HEK293 (cell line): ENCODE results near the gene NDUFV2.

ENCODE experiments used
- BCL6B ChIP-seq: fragments of 450-650 bp; formaldehyde crosslinking; IDR thresholded peaks from 2 replicates; pipeline ENCODE4 v1.5.1; 2017; ENCODE audit warnings: missing biosample characterization, missing genetic modification characterization
- FEZF1 ChIP-seq: fragments of 450-650 bp; formaldehyde crosslinking; IDR thresholded peaks from 2 replicates; pipeline ENCODE4 v1.5.1; 2016; ENCODE audit warnings: missing biosample characterization, missing genetic modification characterization
- KLF16 ChIP-seq: fragments of 450-650 bp; formaldehyde crosslinking; IDR thresholded peaks from 2 replicates; pipeline ENCODE4 v1.5.1; 2017; ENCODE audit warnings: missing biosample characterization, missing genetic modification characterization
- PRDM10 ChIP-seq: fragments of 450-650 bp; formaldehyde crosslinking; IDR thresholded peaks from 2 replicates; pipeline ENCODE4 v1.5.1; 2016; ENCODE audit warnings: missing biosample characterization, missing genetic modification characterization
- PRDM4 ChIP-seq: fragments of 450-650 bp; formaldehyde crosslinking; IDR thresholded peaks from 2 replicates; pipeline ENCODE4 v1.5.1; 2017; ENCODE audit warnings: missing biosample characterization, missing genetic modification characterization
- WT1 ChIP-seq: fragments of 450-650 bp; formaldehyde crosslinking; IDR thresholded peaks from 2 replicates; pipeline ENCODE4 v1.5.1; 2016; ENCODE audit warnings: missing biosample characterization, missing genetic modification characterization
- ZNF19 ChIP-seq: fragments of 450-650 bp; formaldehyde crosslinking; IDR thresholded peaks from 2 replicates; pipeline ENCODE4; 2016; ENCODE audit warnings: missing biosample characterization, missing genetic modification characterization, low read depth
- ZNF23 ChIP-seq: fragments of 450-650 bp; formaldehyde crosslinking; IDR thresholded peaks from 2 replicates; pipeline ENCODE4 v1.5.1; 2016; ENCODE audit warnings: missing biosample characterization, missing genetic modification characterization, borderline replicate concordance
- ZNF248 ChIP-seq: fragments of 450-650 bp; formaldehyde crosslinking; IDR thresholded peaks from 2 replicates; pipeline ENCODE4 v1.5.1; 2017; ENCODE audit warnings: missing biosample characterization, missing genetic modification characterization
- ZNF266 ChIP-seq: fragments of 450-650 bp; formaldehyde crosslinking; IDR thresholded peaks from 2 replicates; pipeline ENCODE4 v1.5.1; 2016; ENCODE audit warnings: missing biosample characterization, missing genetic modification characterization, low read depth
- ZNF280D ChIP-seq: fragments of 450-650 bp; formaldehyde crosslinking; IDR thresholded peaks from 2 replicates; pipeline ENCODE4 v1.5.1; 2016; ENCODE audit warnings: missing biosample characterization, missing genetic modification characterization
- ZNF350 ChIP-seq: fragments of 450-650 bp; formaldehyde crosslinking; IDR thresholded peaks from 2 replicates; pipeline ENCODE4 v1.5.0; 2017; ENCODE audit warnings: missing biosample characterization, mild to moderate bottlenecking, missing genetic modification characterization
- ZNF580 ChIP-seq: fragments of 450-650 bp; formaldehyde crosslinking; IDR thresholded peaks from 2 replicates; pipeline ENCODE4 v1.5.1; 2016; ENCODE audit warnings: missing biosample characterization, missing genetic modification characterization
- ZNF585B ChIP-seq: fragments of 450-650 bp; formaldehyde crosslinking; IDR thresholded peaks from 2 replicates; pipeline ENCODE4 v1.5.1; 2016; ENCODE audit warnings: missing biosample characterization, missing genetic modification characterization
- ZNF664 ChIP-seq: fragments of 450-650 bp; formaldehyde crosslinking; IDR thresholded peaks from 2 replicates; pipeline ENCODE4 v1.5.1; 2016; ENCODE audit warnings: missing biosample characterization, missing genetic modification characterization
- ZNF837 ChIP-seq: fragments of 450-650 bp; formaldehyde crosslinking; IDR thresholded peaks from 2 replicates; pipeline ENCODE4 v1.5.1; 2016; ENCODE audit warnings: missing biosample characterization, missing genetic modification characterization

The NDUFV2 gene

GRCh38 chr18:9106800-9107584 lies 4.5 kb downstream of the NDUFV2 start (continued):
- TF ChIP-seq ZNF585B (tag by site-specific recombination) (no peak), ZNF248 (tag by site-specific recombination) (no peak), WT1 (no peak), ZNF280D (tag by site-specific recombination) (no peak), PRDM10 (tag by site-specific recombination) (no peak), PRDM4 (peak; percentile 52; the same call in 1 of the 2 replicates), ZNF664 (tag by site-specific recombination) (0 out of 2 replicates have a peak, but pooled peaks have one; percentile 50), ZNF837 (tag by site-specific recombination) (no peak), ZNF266 (tag by site-specific recombination) (peak; percentile 31; the same call in 1 of the 2 replicates), ZNF19 (tag by site-specific recombination) (no peak), ZNF23 (tag by site-specific recombination) (no peak), KLF16 (0 out of 2 replicates have a peak, but pooled peaks have one; percentile 34), ZNF580 (tag by site-specific recombination) (0 out of 2 replicates have a peak, but pooled peaks have one; percentile 76), ZNF350 (tag by site-specific recombination) (0 out of 2 replicates have a peak, but pooled peaks have one; percentile 25), BCL6B (tag by site-specific recombination) (peak; percentile 72), FEZF1 (tag by site-specific recombination) (peak; percentile 89)
- TF ChIP-seq, all 188 proteins: peak for 18
